ENCODE measurements around the gene MANSC1.

MANSC1 gene

DNA sequence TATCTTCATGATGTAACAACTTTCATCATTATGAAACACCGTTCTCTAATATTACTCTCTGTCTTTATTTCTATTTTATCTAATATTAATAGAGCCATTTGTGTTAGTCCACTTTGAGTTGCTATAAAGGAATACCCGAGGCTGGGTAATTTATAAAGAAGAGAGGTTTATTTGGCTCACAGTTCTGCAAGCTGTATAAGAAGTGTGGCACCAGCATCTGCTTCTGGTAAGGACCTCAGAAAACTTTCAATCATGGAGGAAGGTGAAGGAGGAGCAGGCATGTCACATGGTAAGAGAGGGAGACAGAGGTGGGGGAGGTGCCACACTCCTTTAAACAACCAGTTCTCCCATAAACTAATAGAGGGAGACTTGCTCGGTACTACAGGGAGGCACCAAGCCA is 31.9 kb upstream of the MANSC1 start:
- no peak for TF ChIP-seq CTCF (IDR thresholded peaks at IDR 0.05; ENCODE audit: insufficient read depth, low read length, poor library complexity, severe bottlenecking)
- no peak for TF ChIP-seq EZH2phosphoT487 (conservative IDR thresholded peaks at IDR 0.05; ENCODE audit: low read length)
- Histone ChIP-seq H3K9me3 (ENCODE audit: insufficient read depth, low read length) (no peaks in the 10 kb centered on the region), H3K4me3 (ENCODE audit: insufficient read depth, low read length, poor library complexity, severe bottlenecking) (no peak overlapping the region), H3K36me3 (ENCODE audit: low read length) (no peaks in the 10 kb centered on the region), H3K9me2 (replicated peaks; ENCODE audit: insufficient read depth, low read length) (no peaks in the 10 kb centered on the region), H4K20me1 (ENCODE audit: low read depth, low read length) (no peaks in the 10 kb centered on the region), H3F3A (ENCODE audit: insufficient read depth) (no peaks in the 10 kb centered on the region), H3K79me2 (ENCODE audit: insufficient read depth, low read length) (no peaks in the 10 kb centered on the region), H2AFZ (ENCODE audit: low read depth, low read length, severe bottlenecking) (no peak overlapping the region), H3K9ac (ENCODE audit: low read length) (no peak overlapping the region), H3K4me2 (ENCODE audit: low read depth, low read length, poor library complexity, severe bottlenecking) (no peak overlapping the region), H3K27me3 (ENCODE audit: low read length) (no peaks in the 10 kb centered on the region), H3K27ac (ENCODE audit: low read depth, low read length) (no peak overlapping the region)

DNA sequence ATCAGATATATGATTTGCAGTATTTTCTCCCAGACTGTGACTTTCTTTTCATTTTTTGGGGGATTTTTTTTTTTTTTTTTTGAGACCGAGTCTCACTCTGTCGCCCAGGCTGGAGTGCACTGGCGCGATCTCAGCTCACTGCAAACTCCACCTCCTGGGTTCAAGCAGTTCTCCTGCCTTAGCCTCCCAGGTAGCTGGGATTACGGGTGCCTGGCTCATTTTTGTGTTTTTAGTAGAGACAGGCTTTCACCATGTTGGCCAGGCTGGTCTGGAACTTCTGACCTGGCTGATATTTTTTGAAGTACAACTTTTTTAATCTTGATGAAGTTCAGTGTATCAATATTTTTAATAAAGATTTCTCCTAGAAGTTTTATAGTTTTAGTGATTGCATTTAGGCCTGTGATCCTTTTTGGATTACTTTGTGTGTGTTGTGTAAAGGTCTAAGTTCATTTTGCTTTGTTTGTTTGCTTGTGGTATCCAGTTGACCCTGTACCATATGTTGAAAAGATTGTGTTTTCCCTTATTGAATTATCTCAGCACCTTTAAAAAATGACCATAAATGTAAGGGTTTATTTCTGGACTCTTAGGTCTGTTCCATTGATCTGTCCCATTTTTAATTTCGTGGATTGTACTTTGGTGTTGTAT is 31.0 kb upstream of the MANSC1 start:
- no peaks in the 10 kb centered on the region for H3K36me3 ChIP-seq (ENCODE audit: low read length)
- H3K9ac ChIP-seq (ENCODE audit: low read length) = no peak overlapping the region
- no peaks in the 10 kb centered on the region for H3K27me3 ChIP-seq (ENCODE audit: low read length)

DNA sequence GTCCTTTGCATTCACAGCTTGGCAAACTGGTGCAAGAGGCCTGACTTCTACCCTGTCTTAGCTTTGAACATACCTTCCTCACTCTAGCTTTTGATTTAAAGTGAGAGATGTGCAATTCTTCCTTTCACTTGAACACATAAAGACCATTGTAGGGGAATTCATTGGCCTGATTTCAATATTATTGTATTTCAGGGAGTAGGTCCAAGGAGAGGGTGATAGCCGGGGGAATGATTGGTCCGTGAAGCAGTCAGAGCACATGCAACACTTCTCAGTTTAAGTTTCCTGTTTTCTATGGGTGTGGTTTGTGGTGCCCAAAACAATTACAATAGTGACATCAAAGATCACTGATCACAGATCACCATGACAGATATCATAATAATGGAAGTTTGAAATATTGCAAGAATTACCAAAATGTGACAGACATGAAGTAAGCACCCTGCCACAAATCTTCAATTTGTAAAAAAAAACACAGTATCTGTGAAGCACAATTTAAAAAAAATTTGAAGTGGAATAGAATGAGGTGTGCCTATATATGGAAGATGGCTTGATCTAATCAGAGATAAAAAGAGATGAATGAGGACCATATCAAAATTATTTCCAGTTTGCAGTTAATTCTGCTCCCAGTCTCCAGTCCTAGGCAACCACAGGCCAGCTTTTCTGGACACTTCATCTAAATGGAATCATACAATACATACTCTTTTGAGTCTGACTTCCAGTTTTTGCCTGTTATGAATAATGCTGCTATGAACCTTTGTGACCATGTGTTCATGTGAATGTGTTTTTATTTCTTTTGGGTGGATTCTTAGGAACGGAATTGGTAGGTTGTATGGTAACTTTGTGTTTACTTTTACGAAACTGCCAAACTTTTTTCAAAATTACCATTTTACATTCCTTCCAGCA is 30.0 kb upstream of the MANSC1 start:
- TF ChIP-seq EZH2phosphoT487 (conservative IDR thresholded peaks at IDR 0.05; ENCODE audit: low read length) (no peak), CTCF (IDR thresholded peaks at IDR 0.05; ENCODE audit: insufficient read depth, low read length, poor library complexity, severe bottlenecking) (no peak)
- Histone ChIP-seq H3K27me3 (ENCODE audit: low read length) (no peaks in the 10 kb centered on the region), H3K4me3 (ENCODE audit: insufficient read depth, low read length, poor library complexity, severe bottlenecking) (no peak overlapping the region), H3K27ac (ENCODE audit: low read depth, low read length) (no peak overlapping the region), H2AFZ (ENCODE audit: low read depth, low read length, severe bottlenecking) (no peak overlapping the region), H3K79me2 (ENCODE audit: insufficient read depth, low read length) (no peaks in the 10 kb centered on the region), H3K36me3 (ENCODE audit: low read length) (no peaks in the 10 kb centered on the region), H3K9me2 (replicated peaks; ENCODE audit: insufficient read depth, low read length) (no peaks in the 10 kb centered on the region), H3K9me3 (ENCODE audit: insufficient read depth, low read length) (no peaks in the 10 kb centered on the region), H4K20me1 (ENCODE audit: low read depth, low read length) (no peaks in the 10 kb centered on the region), H3K4me2 (ENCODE audit: low read depth, low read length, poor library complexity, severe bottlenecking) (no peak overlapping the region), H3F3A (ENCODE audit: insufficient read depth) (no peaks in the 10 kb centered on the region), H3K9ac (ENCODE audit: low read length) (no peak overlapping the region)

More for the DNA sequence above, 31.0 kb upstream of the MANSC1 start:
- H3K4me3 ChIP-seq (ENCODE audit: insufficient read depth, low read length, poor library complexity, severe bottlenecking) = no peak overlapping the region
- H4K20me1 ChIP-seq (ENCODE audit: low read depth, low read length) = no peaks in the 10 kb centered on the region
- TF ChIP-seq CTCF (IDR thresholded peaks at IDR 0.05; ENCODE audit: insufficient read depth, low read length, poor library complexity, severe bottlenecking) (no peak), EZH2phosphoT487 (conservative IDR thresholded peaks at IDR 0.05; ENCODE audit: low read length) (no peak)
- no peaks in the 10 kb centered on the region for H3K9me2 ChIP-seq (replicated peaks; ENCODE audit: insufficient read depth, low read length)
- H3K79me2 ChIP-seq (ENCODE audit: insufficient read depth, low read length) = no peaks in the 10 kb centered on the region
- no peak overlapping the region for H3K27ac ChIP-seq (ENCODE audit: low read depth, low read length)
- H3K9me3 ChIP-seq (ENCODE audit: insufficient read depth, low read length) = no peaks in the 10 kb centered on the region
- H2AFZ ChIP-seq (ENCODE audit: low read depth, low read length, severe bottlenecking) = no peak overlapping the region
- no peaks in the 10 kb centered on the region for H3F3A ChIP-seq (ENCODE audit: insufficient read depth)
- no peak overlapping the region for H3K4me2 ChIP-seq (ENCODE audit: low read depth, low read length, poor library complexity, severe bottlenecking)
